Measurements from ENCODE around the gene GPC5. TPM values are rescaled to one million over a fixed set of nuclear protein-coding genes. Genes with fewer than 3 reads are reported as not detected.
A peak's percentile ranks its signal among the peaks of the same experiment; 100 is the strongest.
"Not testable (repeated sequence)": the region's sequence is repeated elsewhere in the genome, so short reads cannot be mapped to it uniquely, and the experiment has no call there.

The GPC5 gene
- total RNA-seq, 1 donor from 2014 or later: 0.57 TPM

DNA sequence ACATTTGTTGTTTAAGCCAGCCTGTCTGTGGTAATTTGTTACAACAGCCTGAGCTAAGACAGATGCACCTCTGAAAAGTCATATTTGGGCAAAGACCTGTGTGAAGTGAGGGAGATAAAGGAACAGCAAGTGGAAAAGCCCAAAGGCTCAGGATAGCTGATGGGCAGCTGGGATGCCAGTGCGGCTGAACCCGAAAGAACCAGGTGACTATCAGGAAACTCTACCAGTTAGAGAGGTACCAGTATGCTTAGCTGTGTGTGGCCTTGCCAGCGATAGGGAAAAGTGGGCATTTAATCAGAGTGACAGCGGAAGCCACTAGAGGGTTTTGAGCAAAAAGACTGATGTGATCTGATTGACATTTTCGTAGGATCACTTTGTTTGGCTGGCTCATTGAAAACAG, 1063.4 kb downstream of the GPC5 start:
- Mint-ChIP-seq H3K4me1 (ENCODE audit: low read depth) (peaks cover 3% of the 10 kb centered on the region), H3K4me3 (ENCODE audit: low read depth) (no peak overlapping the region), H3K27ac (no peak overlapping the region), H3K9me3 (ENCODE audit: low read depth) (no peaks in the 10 kb centered on the region), H3K36me3 (ENCODE audit: insufficient read depth) (no peaks in the 10 kb centered on the region), H3K27me3 (peaks cover 4% of the 10 kb centered on the region)
- TF ChIP-seq, protein P1, sequence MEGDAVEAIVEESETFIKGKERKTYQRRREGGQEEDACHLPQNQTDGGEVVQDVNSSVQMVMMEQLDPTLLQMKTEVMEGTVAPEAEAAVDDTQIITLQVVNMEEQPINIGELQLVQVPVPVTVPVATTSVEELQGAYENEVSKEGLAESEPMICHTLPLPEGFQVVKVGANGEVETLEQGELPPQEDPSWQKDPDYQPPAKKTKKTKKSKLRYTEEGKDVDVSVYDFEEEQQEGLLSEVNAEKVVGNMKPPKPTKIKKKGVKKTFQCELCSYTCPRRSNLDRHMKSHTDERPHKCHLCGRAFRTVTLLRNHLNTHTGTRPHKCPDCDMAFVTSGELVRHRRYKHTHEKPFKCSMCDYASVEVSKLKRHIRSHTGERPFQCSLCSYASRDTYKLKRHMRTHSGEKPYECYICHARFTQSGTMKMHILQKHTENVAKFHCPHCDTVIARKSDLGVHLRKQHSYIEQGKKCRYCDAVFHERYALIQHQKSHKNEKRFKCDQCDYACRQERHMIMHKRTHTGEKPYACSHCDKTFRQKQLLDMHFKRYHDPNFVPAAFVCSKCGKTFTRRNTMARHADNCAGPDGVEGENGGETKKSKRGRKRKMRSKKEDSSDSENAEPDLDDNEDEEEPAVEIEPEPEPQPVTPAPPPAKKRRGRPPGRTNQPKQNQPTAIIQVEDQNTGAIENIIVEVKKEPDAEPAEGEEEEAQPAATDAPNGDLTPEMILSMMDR (IDR thresholded peaks at IDR 0.05; ENCODE audit: unreplicated experiment): no peak
- DNase-seq (ENCODE audit: low spot score, unreplicated experiment): no peak

DNA sequence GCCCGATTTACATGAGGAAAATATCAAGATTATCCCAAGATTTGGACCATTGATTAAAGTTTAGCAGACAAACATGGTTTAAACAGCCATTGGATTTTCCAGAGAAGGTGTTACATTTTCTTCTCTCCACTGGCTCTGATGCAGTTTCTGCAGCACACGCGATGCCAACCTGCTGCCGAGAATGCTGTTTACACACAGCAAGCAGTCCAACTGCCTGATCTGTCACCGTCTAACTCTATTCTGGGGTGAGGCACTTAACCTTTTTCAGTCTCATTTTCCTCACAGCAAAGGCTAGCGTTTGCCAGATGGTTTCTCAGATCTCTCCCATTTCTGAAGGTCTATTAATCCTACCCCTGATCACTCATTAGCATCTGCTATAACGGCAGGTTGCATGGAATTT, 1064.7 kb downstream of the GPC5 start:
- peaks cover 3% of the 10 kb centered on the region for H3K4me1 Mint-ChIP-seq (ENCODE audit: low read depth)
- H3K27ac Mint-ChIP-seq: no peak overlapping the region

DNA sequence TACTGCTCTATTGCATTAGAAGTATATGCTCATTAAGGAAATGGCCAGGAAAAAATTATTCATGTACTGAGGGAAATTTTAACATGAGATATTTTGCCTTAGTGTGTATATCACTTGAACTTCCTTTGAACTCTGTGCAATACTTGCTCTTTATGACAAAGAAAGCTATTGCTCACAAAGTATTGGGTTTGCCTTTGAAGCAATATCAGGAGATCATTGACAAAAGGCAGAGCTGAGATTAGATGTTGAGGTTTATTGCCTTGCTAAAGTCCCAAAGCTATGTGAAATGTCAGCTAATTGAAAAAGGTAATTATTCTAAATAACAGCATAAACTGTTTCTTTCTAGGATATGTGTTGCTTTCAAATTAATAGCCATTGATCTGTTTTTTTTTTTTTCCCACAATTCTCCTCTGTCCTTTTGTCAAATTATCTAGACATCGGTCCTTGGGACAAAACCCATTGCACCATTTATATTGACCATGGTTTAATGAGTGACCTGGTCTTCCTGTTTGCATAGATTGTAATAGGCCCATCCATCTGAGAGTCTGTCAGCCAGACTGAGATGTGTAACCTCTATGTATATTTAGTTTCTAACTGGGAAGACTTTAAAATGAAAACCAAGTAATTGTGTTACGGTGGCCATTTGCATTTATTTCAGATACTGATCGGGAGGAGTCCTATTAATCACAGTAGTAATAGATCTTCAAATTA, 1075.5 kb downstream of the GPC5 start:
- Mint-ChIP-seq H3K27me3 (no peaks in the 10 kb centered on the region), H3K4me3 (ENCODE audit: low read depth) (no peak overlapping the region), H3K4me1 (ENCODE audit: low read depth) (peaks cover 8% of the 10 kb centered on the region), H3K36me3 (ENCODE audit: insufficient read depth) (peaks cover 3% of the 10 kb centered on the region), H3K27ac (peak overlapping the region; percentile 86), H3K9me3 (ENCODE audit: low read depth) (peaks cover 11% of the 10 kb centered on the region)
- TF ChIP-seq, protein P1 (IDR thresholded peaks at IDR 0.05; ENCODE audit: unreplicated experiment): no peak
- no peak for DNase-seq (ENCODE audit: low spot score, unreplicated experiment)

More for the DNA sequence above, 1064.7 kb downstream of the GPC5 start:
- no peak for DNase-seq (ENCODE audit: low spot score, unreplicated experiment)
- TF ChIP-seq, protein P1 (IDR thresholded peaks at IDR 0.05; ENCODE audit: unreplicated experiment): no peak
- peaks cover 4% of the 10 kb centered on the region for H3K27me3 Mint-ChIP-seq
- H3K36me3 Mint-ChIP-seq (ENCODE audit: insufficient read depth): no peaks in the 10 kb centered on the region
- H3K9me3 Mint-ChIP-seq (ENCODE audit: low read depth): no peaks in the 10 kb centered on the region
- no peak overlapping the region for H3K4me3 Mint-ChIP-seq (ENCODE audit: low read depth)

DNA sequence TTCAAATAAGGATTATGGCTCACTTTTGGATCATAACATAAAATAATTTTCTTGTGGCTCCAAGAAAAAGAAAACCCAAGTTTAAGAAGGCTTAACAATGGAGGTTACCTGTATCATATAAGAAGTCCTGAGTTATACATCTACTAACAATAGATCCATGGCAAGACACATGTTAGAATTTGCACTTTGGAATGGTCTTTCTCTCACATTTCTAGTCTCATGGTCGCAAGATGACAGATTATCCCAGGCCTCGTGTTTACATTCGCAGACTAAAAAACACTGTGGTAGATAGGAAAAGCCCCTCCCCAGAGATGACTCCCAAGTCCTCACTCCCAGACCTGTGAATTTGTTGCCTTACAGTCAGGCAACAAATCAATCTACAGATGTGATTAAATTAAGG, 1082.0 kb downstream of the GPC5 start:
- no peak overlapping the region for H3K27ac Mint-ChIP-seq
- peaks cover 3% of the 10 kb centered on the region for H3K36me3 Mint-ChIP-seq (ENCODE audit: insufficient read depth)
- no peak overlapping the region for H3K4me3 Mint-ChIP-seq (ENCODE audit: low read depth)
- no peaks in the 10 kb centered on the region for H3K27me3 Mint-ChIP-seq
- H3K4me1 Mint-ChIP-seq (ENCODE audit: low read depth): peaks cover 6% of the 10 kb centered on the region
- DNase-seq (ENCODE audit: low spot score, unreplicated experiment): no peak
- TF ChIP-seq, protein P1 (IDR thresholded peaks at IDR 0.05; ENCODE audit: unreplicated experiment): no peak
- peaks cover 8% of the 10 kb centered on the region for H3K9me3 Mint-ChIP-seq (ENCODE audit: low read depth)

DNA sequence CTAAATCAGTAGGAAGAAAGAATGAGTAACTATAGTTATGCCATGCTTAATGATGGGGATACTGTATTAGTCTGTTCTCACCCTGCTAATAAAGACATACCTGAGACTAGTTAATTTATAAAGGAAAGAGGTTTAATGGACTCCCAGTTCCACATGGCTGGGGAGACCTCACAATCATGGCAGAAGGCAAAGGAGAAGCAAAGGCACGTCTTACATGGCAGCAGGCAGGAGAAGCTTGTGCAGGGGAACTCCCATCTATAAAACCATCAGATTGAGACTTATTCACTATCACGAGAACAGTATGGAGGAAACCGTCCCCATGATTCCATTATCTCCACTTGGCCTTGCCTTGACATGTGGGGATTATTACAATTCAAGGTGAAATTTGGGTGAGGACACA, 1084.4 kb downstream of the GPC5 start:
- H3K36me3 Mint-ChIP-seq (ENCODE audit: insufficient read depth); H3K27me3 Mint-ChIP-seq; H3K4me3 Mint-ChIP-seq (ENCODE audit: low read depth); H3K9me3 Mint-ChIP-seq (ENCODE audit: low read depth); H3K4me1 Mint-ChIP-seq (ENCODE audit: low read depth); DNase-seq (ENCODE audit: low spot score, unreplicated experiment); H3K27ac Mint-ChIP-seq: not testable (repeated sequence)

DNA sequence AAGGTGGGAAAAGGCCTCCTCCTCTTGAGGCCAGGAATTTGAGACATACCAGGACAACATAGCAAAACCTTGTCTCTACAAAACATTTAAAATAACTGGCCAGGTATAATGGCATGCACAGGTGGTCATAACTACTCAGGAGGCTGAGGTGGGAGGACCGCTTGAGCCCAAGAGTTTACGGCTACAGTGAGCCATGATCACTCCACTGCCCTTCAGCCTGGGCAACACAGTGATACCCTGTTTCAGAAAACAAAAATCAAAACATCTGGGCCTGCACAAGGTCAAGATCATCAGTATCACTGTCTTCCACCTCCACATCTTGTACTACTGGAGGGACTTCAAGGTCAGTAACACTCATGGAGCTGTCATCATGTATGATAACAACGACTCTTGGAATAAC, 1085.5 kb downstream of the GPC5 start:
- no peak overlapping the region for H3K27ac Mint-ChIP-seq
- H3K27me3 Mint-ChIP-seq: no peaks in the 10 kb centered on the region
- peaks cover 8% of the 10 kb centered on the region for H3K9me3 Mint-ChIP-seq (ENCODE audit: low read depth)
- TF ChIP-seq, protein P1 (IDR thresholded peaks at IDR 0.05; ENCODE audit: unreplicated experiment): no peak
- no peak for DNase-seq (ENCODE audit: low spot score, unreplicated experiment)
- peaks cover 3% of the 10 kb centered on the region for H3K36me3 Mint-ChIP-seq (ENCODE audit: insufficient read depth)
- H3K4me1 Mint-ChIP-seq (ENCODE audit: low read depth): peaks cover 6% of the 10 kb centered on the region
- H3K4me3 Mint-ChIP-seq (ENCODE audit: low read depth): no peak overlapping the region

Measured in progenitor cell of endocrine pancreas (in vitro differentiated cells).